SK-N-SH treated with all-trans-retinoic acid at 6 μM for 48 hours (cell line): Measurements from ENCODE around the gene TLN1.

Experiments
- ATAC-seq: fragments of 200-7000 bp; cut with Tn5 transposase; 3 replicates; pipeline ENCODE4 v1.9.1; 2020; ENCODE audit warnings: mild to moderate bottlenecking, moderate library complexity
- ARNTL ChIP-seq: fragments of 450-650 bp; formaldehyde crosslinking; IDR thresholded peaks from 2 replicates; pipeline ENCODE4 v1.5.0; 2020; ENCODE audit warnings: low read depth, mild to moderate bottlenecking, moderate library complexity, borderline replicate concordance
- BACH2 ChIP-seq: fragments of 250-450 bp; sonication (Bioruptor Pico); IDR thresholded peaks from 2 replicates; pipeline ENCODE4 v1.9.0; 2021; ENCODE audit warnings: mild to moderate bottlenecking, borderline replicate concordance
- CSDC2 ChIP-seq: fragments of 250-450 bp; sonication (Bioruptor Pico); IDR thresholded peaks from 2 replicates; pipeline ENCODE4 v1.5.0; 2020; ENCODE audit warnings: mild to moderate bottlenecking, moderate library complexity
- ESRRG ChIP-seq: fragments of 250-450 bp; sonication (Bioruptor Pico); IDR thresholded peaks from 2 replicates; pipeline ENCODE4 v1.6.1; 2021; ENCODE audit warnings: mild to moderate bottlenecking
- GLIS3 ChIP-seq: fragments of 250-450 bp; sonication (Bioruptor Pico); IDR thresholded peaks from 2 replicates; pipeline ENCODE4 v1.5.0; 2020; ENCODE audit warnings: mild to moderate bottlenecking, moderate library complexity
- ISL1 ChIP-seq: fragments of 250-450 bp; sonication (Bioruptor Pico); IDR thresholded peaks from 2 replicates; pipeline ENCODE4 v2.1.2; 2022; ENCODE audit warnings: mild to moderate bottlenecking, moderate library complexity
- OSR1 ChIP-seq: fragments of 250-450 bp; sonication (Bioruptor Pico); IDR thresholded peaks from 2 replicates; pipeline ENCODE4 v1.8.0; 2022; ENCODE audit warnings: moderate library complexity, mild to moderate bottlenecking, inconsistent platforms
- PPARA ChIP-seq: fragments of 250-450 bp; sonication (Bioruptor Pico); IDR thresholded peaks from 2 replicates; pipeline ENCODE4 v1.5.0; 2020; ENCODE audit warnings: mild to moderate bottlenecking, borderline replicate concordance
- RARB ChIP-seq: fragments of 250-450 bp; sonication (Bioruptor Pico); IDR thresholded peaks from 2 replicates; pipeline ENCODE4 v1.8.0; 2021; ENCODE audit warnings: mild to moderate bottlenecking, moderate library complexity
- TCF4 ChIP-seq: fragments of 250-450 bp; sonication (Bioruptor Pico); IDR thresholded peaks from 2 replicates; pipeline ENCODE4 v1.8.0; 2021; ENCODE audit warnings: mild to moderate bottlenecking, moderate library complexity, borderline replicate concordance
- ZC3H10 ChIP-seq: fragments of 250-450 bp; sonication (Bioruptor Pico); IDR thresholded peaks from 2 replicates; pipeline ENCODE4 v1.5.1; 2021; ENCODE audit warnings: mild to moderate bottlenecking, moderate library complexity
- ZNF565 ChIP-seq: fragments of 450-650 bp; formaldehyde crosslinking; conservative IDR thresholded peaks from 2 replicates; pipeline ENCODE4 v1.5.0; 2020; ENCODE audit warnings: low read depth, mild to moderate bottlenecking, moderate library complexity
- ZNF70 ChIP-seq: fragments of 450-650 bp; formaldehyde crosslinking; IDR thresholded peaks from 2 replicates; pipeline ENCODE4 v1.5.0; 2020; ENCODE audit warnings: mild to moderate bottlenecking, moderate library complexity
- ZNF8 ChIP-seq: fragments of 450-650 bp; formaldehyde crosslinking; IDR thresholded peaks from 2 replicates; pipeline ENCODE4 v1.5.0; 2020; ENCODE audit warnings: mild to moderate bottlenecking, moderate library complexity
- TF ChIP-seq, protein P1 (sequence below): fragments of 250-450 bp; sonication (Bioruptor Pico); IDR thresholded peaks from 2 replicates; pipeline ENCODE4 v1.8.0; 2021; ENCODE audit warnings: low read depth, mild to moderate bottlenecking, moderate library complexity, borderline replicate concordance
- TF ChIP-seq, protein P2 (sequence below): fragments of 250-450 bp; sonication (Bioruptor Pico); IDR thresholded peaks from 2 replicates; pipeline ENCODE4 v1.5.1; 2021; ENCODE audit warnings: mild to moderate bottlenecking, moderate library complexity
- TF ChIP-seq, protein P3 (sequence below): fragments of 250-450 bp; sonication (Bioruptor Pico); IDR thresholded peaks from 2 replicates; pipeline ENCODE4 v1.8.0; 2020; ENCODE audit warnings: mild to moderate bottlenecking, moderate library complexity, borderline replicate concordance
- TF ChIP-seq, protein P4 (sequence below): fragments of 250-450 bp; sonication (Bioruptor Pico); IDR thresholded peaks from 2 replicates; pipeline ENCODE4 v1.5.0; 2020; ENCODE audit warnings: mild to moderate bottlenecking, moderate library complexity

TLN1 gene

DNA sequence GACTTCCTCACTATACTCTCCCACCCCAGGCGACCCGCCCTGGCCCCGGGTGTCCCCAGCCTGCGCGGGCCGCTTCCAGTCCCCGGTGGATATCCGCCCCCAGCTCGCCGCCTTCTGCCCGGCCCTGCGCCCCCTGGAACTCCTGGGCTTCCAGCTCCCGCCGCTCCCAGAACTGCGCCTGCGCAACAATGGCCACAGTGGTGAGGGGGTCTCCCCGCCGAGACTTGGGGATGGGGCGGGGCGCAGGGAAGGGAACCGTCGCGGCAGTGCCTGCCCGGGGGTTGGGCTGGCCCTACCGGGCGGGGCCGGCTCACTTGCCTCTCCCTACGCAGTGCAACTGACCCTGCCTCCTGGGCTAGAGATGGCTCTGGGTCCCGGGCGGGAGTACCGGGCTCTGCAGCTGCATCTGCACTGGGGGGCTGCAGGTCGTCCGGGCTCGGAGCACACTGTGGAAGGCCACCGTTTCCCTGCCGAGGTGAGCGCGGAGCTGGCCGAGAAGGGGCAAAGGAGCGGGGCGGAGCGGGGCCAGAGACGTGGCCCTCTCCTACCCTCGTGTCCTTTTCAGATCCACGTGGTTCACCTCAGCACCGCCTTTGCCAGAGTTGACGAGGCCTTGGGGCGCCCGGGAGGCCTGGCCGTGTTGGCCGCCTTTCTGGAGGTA is 56.1 kb downstream of the TLN1 start:
- TF ChIP-seq, protein P1, sequence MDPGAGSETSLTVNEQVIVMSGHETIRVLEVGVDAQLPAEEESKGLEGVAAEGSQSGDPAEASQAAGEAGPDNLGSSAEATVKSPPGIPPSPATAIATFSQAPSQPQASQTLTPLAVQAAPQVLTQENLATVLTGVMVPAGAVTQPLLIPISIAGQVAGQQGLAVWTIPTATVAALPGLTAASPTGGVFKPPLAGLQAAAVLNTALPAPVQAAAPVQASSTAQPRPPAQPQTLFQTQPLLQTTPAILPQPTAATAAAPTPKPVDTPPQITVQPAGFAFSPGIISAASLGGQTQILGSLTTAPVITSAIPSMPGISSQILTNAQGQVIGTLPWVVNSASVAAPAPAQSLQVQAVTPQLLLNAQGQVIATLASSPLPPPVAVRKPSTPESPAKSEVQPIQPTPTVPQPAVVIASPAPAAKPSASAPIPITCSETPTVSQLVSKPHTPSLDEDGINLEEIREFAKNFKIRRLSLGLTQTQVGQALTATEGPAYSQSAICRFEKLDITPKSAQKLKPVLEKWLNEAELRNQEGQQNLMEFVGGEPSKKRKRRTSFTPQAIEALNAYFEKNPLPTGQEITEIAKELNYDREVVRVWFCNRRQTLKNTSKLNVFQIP (CRISPR knock-in tag): no peak
- TF ChIP-seq OSR1 (CRISPR knock-in tag): no peak
- TF ChIP-seq, protein P2, sequence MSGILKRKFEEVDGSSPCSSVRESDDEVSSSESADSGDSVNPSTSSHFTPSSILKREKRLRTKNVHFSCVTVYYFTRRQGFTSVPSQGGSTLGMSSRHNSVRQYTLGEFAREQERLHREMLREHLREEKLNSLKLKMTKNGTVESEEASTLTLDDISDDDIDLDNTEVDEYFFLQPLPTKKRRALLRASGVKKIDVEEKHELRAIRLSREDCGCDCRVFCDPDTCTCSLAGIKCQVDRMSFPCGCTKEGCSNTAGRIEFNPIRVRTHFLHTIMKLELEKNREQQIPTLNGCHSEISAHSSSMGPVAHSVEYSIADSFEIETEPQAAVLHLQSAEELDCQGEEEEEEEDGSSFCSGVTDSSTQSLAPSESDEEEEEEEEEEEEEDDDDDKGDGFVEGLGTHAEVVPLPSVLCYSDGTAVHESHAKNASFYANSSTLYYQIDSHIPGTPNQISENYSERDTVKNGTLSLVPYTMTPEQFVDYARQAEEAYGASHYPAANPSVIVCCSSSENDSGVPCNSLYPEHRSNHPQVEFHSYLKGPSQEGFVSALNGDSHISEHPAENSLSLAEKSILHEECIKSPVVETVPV (CRISPR knock-in tag): no peak
- no peak for TF ChIP-seq GLIS3
- no peak for TF ChIP-seq ISL1 (CRISPR knock-in tag)
- no peak for TF ChIP-seq ZNF70 (CRISPR knock-in tag)
- no peak for TF ChIP-seq RARB
- TF ChIP-seq, protein P3, sequence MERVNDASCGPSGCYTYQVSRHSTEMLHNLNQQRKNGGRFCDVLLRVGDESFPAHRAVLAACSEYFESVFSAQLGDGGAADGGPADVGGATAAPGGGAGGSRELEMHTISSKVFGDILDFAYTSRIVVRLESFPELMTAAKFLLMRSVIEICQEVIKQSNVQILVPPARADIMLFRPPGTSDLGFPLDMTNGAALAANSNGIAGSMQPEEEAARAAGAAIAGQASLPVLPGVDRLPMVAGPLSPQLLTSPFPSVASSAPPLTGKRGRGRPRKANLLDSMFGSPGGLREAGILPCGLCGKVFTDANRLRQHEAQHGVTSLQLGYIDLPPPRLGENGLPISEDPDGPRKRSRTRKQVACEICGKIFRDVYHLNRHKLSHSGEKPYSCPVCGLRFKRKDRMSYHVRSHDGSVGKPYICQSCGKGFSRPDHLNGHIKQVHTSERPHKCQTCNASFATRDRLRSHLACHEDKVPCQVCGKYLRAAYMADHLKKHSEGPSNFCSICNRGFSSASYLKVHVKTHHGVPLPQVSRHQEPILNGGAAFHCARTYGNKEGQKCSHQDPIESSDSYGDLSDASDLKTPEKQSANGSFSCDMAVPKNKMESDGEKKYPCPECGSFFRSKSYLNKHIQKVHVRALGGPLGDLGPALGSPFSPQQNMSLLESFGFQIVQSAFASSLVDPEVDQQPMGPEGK: no peak
- TF ChIP-seq CSDC2 (CRISPR knock-in tag): no peak
- no peak for TF ChIP-seq ZNF565 (CRISPR knock-in tag)
- no peak for TF ChIP-seq ZC3H10 (CRISPR knock-in tag)
- TF ChIP-seq, protein P4, sequence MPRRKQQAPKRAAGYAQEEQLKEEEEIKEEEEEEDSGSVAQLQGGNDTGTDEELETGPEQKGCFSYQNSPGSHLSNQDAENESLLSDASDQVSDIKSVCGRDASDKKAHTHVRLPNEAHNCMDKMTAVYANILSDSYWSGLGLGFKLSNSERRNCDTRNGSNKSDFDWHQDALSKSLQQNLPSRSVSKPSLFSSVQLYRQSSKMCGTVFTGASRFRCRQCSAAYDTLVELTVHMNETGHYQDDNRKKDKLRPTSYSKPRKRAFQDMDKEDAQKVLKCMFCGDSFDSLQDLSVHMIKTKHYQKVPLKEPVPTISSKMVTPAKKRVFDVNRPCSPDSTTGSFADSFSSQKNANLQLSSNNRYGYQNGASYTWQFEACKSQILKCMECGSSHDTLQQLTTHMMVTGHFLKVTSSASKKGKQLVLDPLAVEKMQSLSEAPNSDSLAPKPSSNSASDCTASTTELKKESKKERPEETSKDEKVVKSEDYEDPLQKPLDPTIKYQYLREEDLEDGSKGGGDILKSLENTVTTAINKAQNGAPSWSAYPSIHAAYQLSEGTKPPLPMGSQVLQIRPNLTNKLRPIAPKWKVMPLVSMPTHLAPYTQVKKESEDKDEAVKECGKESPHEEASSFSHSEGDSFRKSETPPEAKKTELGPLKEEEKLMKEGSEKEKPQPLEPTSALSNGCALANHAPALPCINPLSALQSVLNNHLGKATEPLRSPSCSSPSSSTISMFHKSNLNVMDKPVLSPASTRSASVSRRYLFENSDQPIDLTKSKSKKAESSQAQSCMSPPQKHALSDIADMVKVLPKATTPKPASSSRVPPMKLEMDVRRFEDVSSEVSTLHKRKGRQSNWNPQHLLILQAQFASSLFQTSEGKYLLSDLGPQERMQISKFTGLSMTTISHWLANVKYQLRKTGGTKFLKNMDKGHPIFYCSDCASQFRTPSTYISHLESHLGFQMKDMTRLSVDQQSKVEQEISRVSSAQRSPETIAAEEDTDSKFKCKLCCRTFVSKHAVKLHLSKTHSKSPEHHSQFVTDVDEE: no peak
- TF ChIP-seq ESRRG (CRISPR knock-in tag): no peak
- no peak for TF ChIP-seq ZNF8
- peak; percentile 26 for ATAC-seq

DNA sequence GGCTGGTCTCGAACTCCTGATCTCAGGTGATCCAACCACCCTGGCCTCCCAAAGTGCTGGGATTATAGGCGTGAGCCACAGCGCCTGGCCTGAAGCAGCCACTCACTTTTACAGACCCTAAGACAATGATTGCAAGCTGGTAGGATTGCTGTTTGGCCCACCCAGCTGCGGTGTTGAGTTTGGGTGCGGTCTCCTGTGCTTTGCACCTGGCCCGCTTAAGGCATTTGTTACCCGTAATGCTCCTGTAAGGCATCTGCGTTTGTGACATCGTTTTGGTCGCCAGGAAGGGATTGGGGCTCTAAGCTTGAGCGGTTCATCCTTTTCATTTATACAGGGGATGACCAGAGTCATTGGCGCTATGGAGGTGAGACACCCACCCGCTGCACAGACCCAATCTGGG is 56.8 kb downstream of the TLN1 start:
- no peak for TF ChIP-seq PPARA
- TF ChIP-seq, protein P4: no peak
- no peak for TF ChIP-seq ARNTL (CRISPR knock-in tag)
- TF ChIP-seq, protein P3: no peak
- no peak for TF ChIP-seq BACH2 (CRISPR knock-in tag)
- no peak for TF ChIP-seq TCF4 (CRISPR knock-in tag)
- TF ChIP-seq ZNF565 (CRISPR knock-in tag): no peak
- ATAC-seq: no peak
